Kidney (tissue), 22 donors: ENCODE results near the gene DDX24. TPM values are rescaled to one million over a fixed set of nuclear protein-coding genes. Genes with fewer than 3 reads are reported as not detected.
A peak's percentile ranks its signal among the peaks of the same experiment; 100 is the strongest.

ENCODE experiments used
- DNase-seq, 5 donors: peaks; one replicate each; pipeline ENCODE4 v3.0.0-alpha.2; 2013 to 2020
- FAIRE-seq: peaks from 2 replicates; lab custom pipeline; 2012; peaks lifted over from hg19 to GRCh38; lab: Jason Lieb, UNC
- H3K27ac ChIP-seq, 2 donors: one replicate each; pipeline ENCODE4 v1.7.0; 2013; ENCODE audit warnings: low read depth in 2 of 2, low read length in 2 of 2, inconsistent platforms in 1 of 2
- H3K27me3 ChIP-seq: one replicate; pipeline ENCODE4 v1.7.1; 2013; ENCODE audit warnings: low read length, inconsistent platforms; ENCODE audit not compliant: control insufficient read depth, insufficient read depth
- H3K36me3 ChIP-seq, 3 donors: one replicate each; pipeline versions ENCODE4 v1.7.0 to v1.7.1; 2013; ENCODE audit warnings: low read length in 3 of 3, control low read depth in 1 of 3, inconsistent platforms in 1 of 3; ENCODE audit not compliant: insufficient read depth in 3 of 3, control insufficient read depth in 2 of 3
- H3K4me1 ChIP-seq, 3 donors: one replicate each; pipeline versions ENCODE4 v1.7.0 to v1.7.1; 2013; ENCODE audit warnings: low read length in 3 of 3, inconsistent platforms in 1 of 3, low read depth in 1 of 3; ENCODE audit not compliant: control insufficient read depth in 2 of 3, insufficient read depth in 2 of 3
- H3K4me3 ChIP-seq, 3 donors: one replicate each; pipeline versions ENCODE4 v1.7.0 to v1.8.1; 2013; ENCODE audit warnings: low read length in 3 of 3, control low read depth in 1 of 3, inconsistent platforms in 1 of 3
- H3K9ac ChIP-seq, 3 donors: one replicate each; pipeline versions ENCODE4 v1.7.0 to v1.7.1; 2013; ENCODE audit warnings: low read length in 3 of 3, control low read depth in 1 of 3, inconsistent platforms in 1 of 3
- H3K9me3 ChIP-seq, 3 donors: one replicate each; pipeline versions ENCODE4 v1.7.0 to v1.7.1; 2013; ENCODE audit warnings: low read length in 3 of 3, control low read depth in 1 of 3, inconsistent platforms in 1 of 3; ENCODE audit not compliant: control insufficient read depth in 2 of 3, insufficient read depth in 1 of 3
- CTCF ChIP-seq: IDR thresholded peaks from 3 replicates; pipeline ENCODE4 v1.5.1; 2012; ENCODE audit warnings: mild to moderate bottlenecking, moderate library complexity, borderline replicate concordance; ENCODE audit not compliant: insufficient read depth; ENCODE audit errors: extremely low read depth
- intact Hi-C: fragments of 100-400 bp; cut with DNase I; formaldehyde crosslinking; loops from one replicate; pipeline ENCODE4 v1.11.1; 2022
- long read RNA-seq, 10 donors: library from polyadenylated mRNA in 1 of 10; unstranded in 1 of 10; transcript quantifications; one replicate each; pipeline ENCODE4 v2.0.0 and lab custom pipeline, GENCODE V29; 2021 to 2026
- polyA plus RNA-seq: library from polyadenylated mRNA; stranded (reverse); fragments of 350-450 nt; fragmentation: Illumina TruSeq; extraction: RNeasy Lipid Tissue Mini Kit (QIAGEN cat#74804); gene quantifications from one replicate; pipeline ENCODE4 v1.2.3, GENCODE V29; 2014; ENCODE audit warnings: low read depth, low replicate concordance; ENCODE audit not compliant: insufficient read depth
- total RNA-seq: library from RNA; stranded (reverse); fragmentation: NEBNext Ultra II Directional; extraction: Animal tissue kit (Norgen Biotek cat#: 25700); gene quantifications from one replicate; pipeline ENCODE4 v1.2.1, GENCODE V29; 2021
- donor health status: control.
- donor health status: control.
- donor health status: control.
- donor health status: control.
- donor health status: control.
- donor health status: DM: yes; HTN: yes; CAD: no.
- donor health status: Normal renal cell carcinoma (clear cell type).

Gene DDX24
- total RNA-seq = 193 TPM
- polyA plus RNA-seq = 139 TPM
- long read RNA-seq, donor 1, full-length matches to known transcripts = 30 of 35 reads
- long read RNA-seq, donor 1, partial matches to known transcripts = 5 of 35 reads
- long read RNA-seq, donor 1, other reads (novel, unspliced or antisense) = 0 of 35 reads
- long read RNA-seq, donor 2, full-length matches to known transcripts = 75 of 90 reads
- long read RNA-seq, donor 2, partial matches to known transcripts = 5 of 90 reads
- long read RNA-seq, donor 2, other reads (novel, unspliced or antisense) = 10 of 90 reads
- long read RNA-seq, donor 3, full-length matches to known transcripts = 85 of 85 reads
- long read RNA-seq, donor 3, partial matches to known transcripts = 0 of 85 reads
- long read RNA-seq, donor 3, other reads (novel, unspliced or antisense) = 0 of 85 reads
- long read RNA-seq, donor 4, full-length matches to known transcripts = 44 of 55 reads
- long read RNA-seq, donor 4, partial matches to known transcripts = 11 of 55 reads
- long read RNA-seq, donor 4, other reads (novel, unspliced or antisense) = 0 of 55 reads
- long read RNA-seq, donor 5, transcript DDX24-206 (2 exons, 810 nt) = major isoform, 6 of 6 reads
- long read RNA-seq, donor 5, partial matches to known transcripts = 0 of 6 reads
- long read RNA-seq, donor 5, other reads (novel, unspliced or antisense) = 0 of 6 reads
- long read RNA-seq, donor 6, full-length matches to known transcripts = 91 of 143 reads
- long read RNA-seq, donor 6, partial matches to known transcripts = 52 of 143 reads
- long read RNA-seq, donor 6, other reads (novel, unspliced or antisense) = 0 of 143 reads
- long read RNA-seq, donor 7, full-length matches to known transcripts = 60 of 70 reads
- long read RNA-seq, donor 7, partial matches to known transcripts = 8 of 70 reads
- long read RNA-seq, donor 7, other reads (novel, unspliced or antisense) = 2 of 70 reads
- long read RNA-seq, donor 8, full-length matches to known transcripts = 60 of 87 reads
- long read RNA-seq, donor 8, partial matches to known transcripts = 27 of 87 reads
- long read RNA-seq, donor 8, other reads (novel, unspliced or antisense) = 0 of 87 reads
- long read RNA-seq, donor 9, full-length matches to known transcripts = 28 of 34 reads
- long read RNA-seq, donor 9, partial matches to known transcripts = 6 of 34 reads
- long read RNA-seq, donor 9, other reads (novel, unspliced or antisense) = 0 of 34 reads
- long read RNA-seq, donor 10, full-length matches to known transcripts = 57 of 67 reads
- long read RNA-seq, donor 10, partial matches to known transcripts = 10 of 67 reads
- long read RNA-seq, donor 10, other reads (novel, unspliced or antisense) = 0 of 67 reads

GRCh38 chr14:94080621-94081385, at the start of gene DDX24, which contains the start of gene IFI27L1:
Gene DDX24, minus strand, starts transcription at chr14:94081202. Its CDS starts 1,460 bp downstream, at chr14:94079742.
Gene IFI27L1, plus strand, starts transcription at chr14:94081310. Its CDS starts 15,628 bp downstream, at chr14:94096938.
- H3K4me1 ChIP-seq = peaks cover 0 to 26% (median 22%) of the 10 kb centered on the region in 3 donors
- H3K9ac ChIP-seq = peak within 1 kb of the TSS; percentile 92 to 97 (median 97)
- TF ChIP-seq CTCF = no peak
- peak within 1 kb of the TSS; percentile 88 to 90 for H3K27ac ChIP-seq
- intact Hi-C loops = no loop called here
- FAIRE-seq = peak; percentile 50
- H3K27me3 ChIP-seq = no peaks in the 10 kb centered on the region
- H3K36me3 ChIP-seq = peaks cover 0 to 19% (median 6%) of the 10 kb centered on the region in 3 donors
- peak; percentile 97 to 98 (median 97) for DNase-seq
- no peaks in the 10 kb centered on the region for H3K9me3 ChIP-seq
- H3K4me3 ChIP-seq = peak within 1 kb of the TSS; percentile 96 to 97 (median 97)

- Histone ChIP-seq H3K4me3 (peak overlapping the region; percentile 72 to 77 (median 73)), H3K27ac (no peak overlapping the region), H3K27me3 (no peaks in the 10 kb centered on the region), H3K9me3 (no peaks in the 10 kb centered on the region), H3K4me1 (peaks cover 0 to 8% (median 0%) of the 10 kb centered on the region in 3 donors), H3K9ac (peak overlapping the region in 2 of 3 donors; percentile 55 to 63), H3K36me3 (no peaks in the 10 kb centered on the region)
- no peak for FAIRE-seq
- DNase-seq = peak in 2 of 5 donors; percentile 46 to 65
- no peak for TF ChIP-seq CTCF
- intact Hi-C loops = no loop called here
These were observed 48.9 kb upstream of the DDX24 start for GRCh38 chr14:94129758-94130414.
